ENCODE data around the gene AARS2.

GRCh38 chr6:44335631-44336030 lies 22.5 kb upstream of the AARS2 start:
- TF ChIP-seq EZH2 (IDR thresholded peaks at IDR 0.05; ENCODE audit: borderline replicate concordance) (no peak), CTCF (IDR thresholded peaks at IDR 0.05; ENCODE audit: poor library complexity) (no peak)

Data from hepatocyte (in vitro differentiated cells).